ENCODE data around the gene DNAJA4. TPM values are rescaled to one million over a fixed set of nuclear protein-coding genes. Genes with fewer than 3 reads are reported as not detected.

The DNAJA4 gene
- total and polyA plus RNA-seq, 5 donors from 2014 or later: 9.5 to 33.2 (median 9.9) TPM

- Histone ChIP-seq H3K4me3 (ENCODE audit: low read depth, low read length) (no peak overlapping the region), H3K27ac (ENCODE audit: insufficient read depth, low read length, poor library complexity, severe bottlenecking) (no peak overlapping the region), H3K4me1 (ENCODE audit: control insufficient read depth, insufficient read depth, low read length, poor library complexity, severe bottlenecking) (no peaks in the 10 kb centered on the region), H3K27me3 (ENCODE audit: control insufficient read depth, insufficient read depth, low read length) (no peaks in the 10 kb centered on the region), H3K9me3 (ENCODE audit: control insufficient read depth in 2 of 2, low read length in 2 of 2) (no peaks in the 10 kb centered on the region), H3K36me3 (ENCODE audit: control insufficient read depth, insufficient read depth, low read length) (no peaks in the 10 kb centered on the region)
- Mint-ChIP-seq H3K4me3 (no peak overlapping the region), H3K36me3 (no peaks in the 10 kb centered on the region), H3K27ac (no peak overlapping the region), H3K27me3 (no peaks in the 10 kb centered on the region), H3K9me3 (no peaks in the 10 kb centered on the region), H3K4me1 (no peaks in the 10 kb centered on the region)
- DNase-seq: no peak
- no peak for ATAC-seq (ENCODE audit: low read depth in 2 of 2)
These were observed 60.9 kb downstream of the DNAJA4 start for GRCh38 chr15:78325092-78325843.

DNA sequence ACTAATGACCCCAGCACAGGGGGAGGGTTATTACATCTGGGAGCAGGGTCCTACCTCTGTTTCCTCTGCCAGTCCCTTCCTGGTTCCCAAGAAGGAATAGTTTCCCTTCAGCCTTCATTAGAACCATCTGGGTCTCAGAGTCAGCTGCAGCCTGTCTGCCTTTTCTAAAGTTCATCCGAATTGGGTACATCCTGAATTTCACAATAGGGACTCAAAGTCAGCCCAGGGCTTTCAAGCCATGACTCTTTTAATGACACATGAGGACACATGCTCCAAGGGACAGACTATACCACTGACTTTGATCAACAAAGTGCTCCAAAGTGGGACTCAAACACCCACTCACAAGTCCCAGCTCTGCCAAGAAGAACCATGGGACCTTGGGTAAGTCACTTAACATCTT lies 63.1 kb downstream of the DNAJA4 start:
- H3K27me3 Mint-ChIP-seq: no peaks in the 10 kb centered on the region
- ATAC-seq (ENCODE audit: low read depth in 2 of 2) (no peak), DNase-seq (no peak)
- no peak overlapping the region for H3K4me3 Mint-ChIP-seq
- Histone ChIP-seq H3K27me3 (ENCODE audit: control insufficient read depth, insufficient read depth, low read length) (no peaks in the 10 kb centered on the region), H3K9me3 (ENCODE audit: control insufficient read depth in 2 of 2, low read length in 2 of 2) (no peaks in the 10 kb centered on the region), H3K4me3 (ENCODE audit: low read depth, low read length) (no peak overlapping the region), H3K4me1 (ENCODE audit: control insufficient read depth, insufficient read depth, low read length, poor library complexity, severe bottlenecking) (no peaks in the 10 kb centered on the region), H3K36me3 (ENCODE audit: control insufficient read depth, insufficient read depth, low read length) (no peaks in the 10 kb centered on the region), H3K27ac (ENCODE audit: insufficient read depth, low read length, poor library complexity, severe bottlenecking) (no peak overlapping the region)
- no peaks in the 10 kb centered on the region for H3K9me3 Mint-ChIP-seq
- H3K36me3 Mint-ChIP-seq: no peaks in the 10 kb centered on the region
- no peak overlapping the region for H3K27ac Mint-ChIP-seq
- no peaks in the 10 kb centered on the region for H3K4me1 Mint-ChIP-seq

GRCh38 chr15:78329625-78330024 lies 65.3 kb downstream of the DNAJA4 start:
- no peak overlapping the region for H3K4me3 ChIP-seq (ENCODE audit: low read depth, low read length)
- no peak overlapping the region for H3K27ac ChIP-seq (ENCODE audit: insufficient read depth, low read length, poor library complexity, severe bottlenecking)
- no peaks in the 10 kb centered on the region for H3K27me3 ChIP-seq (ENCODE audit: control insufficient read depth, insufficient read depth, low read length)
- H3K4me1 ChIP-seq (ENCODE audit: control insufficient read depth, insufficient read depth, low read length, poor library complexity, severe bottlenecking): no peaks in the 10 kb centered on the region
- H3K4me3 Mint-ChIP-seq: no peak overlapping the region
- no peaks in the 10 kb centered on the region for H3K36me3 Mint-ChIP-seq
- DNase-seq: no peak
- H3K9me3 ChIP-seq (ENCODE audit: control insufficient read depth in 2 of 2, low read length in 2 of 2): no peaks in the 10 kb centered on the region
- H3K36me3 ChIP-seq (ENCODE audit: control insufficient read depth, insufficient read depth, low read length): no peaks in the 10 kb centered on the region
- H3K9me3 Mint-ChIP-seq: no peaks in the 10 kb centered on the region
- no peaks in the 10 kb centered on the region for H3K4me1 Mint-ChIP-seq
- no peak for ATAC-seq (ENCODE audit: low read depth in 2 of 2)
- no peak overlapping the region for H3K27ac Mint-ChIP-seq
- no peaks in the 10 kb centered on the region for H3K27me3 Mint-ChIP-seq

Other genes starting within 250 kb of the DNAJA4 start
- gene TBC1D2B, start 186.9 kb upstream of the DNAJA4 start, total RNA-seq: 117 TPM
- gene TBC1D2B, start 186.9 kb upstream of the DNAJA4 start, polyA plus RNA-seq: 10 to 100 TPM; 12.2 to 17.9 (median 15.4) TPM
- gene SH2D7, start 172.0 kb upstream of the DNAJA4 start, total RNA-seq: not detected
- under 1 TPM in 1 of 4 donors, not detected in 3; 0.09 TPM for gene SH2D7, start 172.0 kb upstream of the DNAJA4 start, polyA plus RNA-seq
- gene CIB2, start 133.1 kb upstream of the DNAJA4 start, total RNA-seq: 1.2 TPM
- 1 to 10 TPM in 3 of 4 donors, under 1 TPM in 1; 0.94 to 2.7 (median 1.9) TPM for gene CIB2, start 133.1 kb upstream of the DNAJA4 start, polyA plus RNA-seq
- 51.9 TPM for gene IDH3A, start 115.2 kb upstream of the DNAJA4 start, total RNA-seq
- 10 to 100 TPM; 38.2 to 62.1 (median 46.8) TPM for gene IDH3A, start 115.2 kb upstream of the DNAJA4 start, polyA plus RNA-seq
- 0.25 TPM for gene ACSBG1, start 30.0 kb upstream of the DNAJA4 start, total RNA-seq
- gene ACSBG1, start 30.0 kb upstream of the DNAJA4 start, polyA plus RNA-seq: under 1 TPM in 1 of 4 donors, not detected in 3; 0.06 TPM
- gene SKIC8, start 35.0 kb downstream of the DNAJA4 start, total RNA-seq: 25.0 TPM
- 10 to 100 TPM; 86.2 to 97.4 (median 91.1) TPM for gene SKIC8, start 35.0 kb downstream of the DNAJA4 start, polyA plus RNA-seq
- not detected for gene CRABP1, start 75.8 kb downstream of the DNAJA4 start, total RNA-seq
- gene CRABP1, start 75.8 kb downstream of the DNAJA4 start, polyA plus RNA-seq: not detected
- gene IREB2, start 173.7 kb downstream of the DNAJA4 start, total RNA-seq: 58.3 TPM
- 10 to 100 TPM; 16.3 to 19.2 (median 18.5) TPM for gene IREB2, start 173.7 kb downstream of the DNAJA4 start, polyA plus RNA-seq
- gene HYKK, start 243.0 kb downstream of the DNAJA4 start, total RNA-seq: 1.6 TPM
- 1 to 10 TPM; 2.6 to 4.1 (median 3.3) TPM for gene HYKK, start 243.0 kb downstream of the DNAJA4 start, polyA plus RNA-seq

Data from CD4-positive, CD25-positive, alpha-beta regulatory T cell (primary cell).